ENCODE data around the gene MYH7B.

MYH7B gene

DNA sequence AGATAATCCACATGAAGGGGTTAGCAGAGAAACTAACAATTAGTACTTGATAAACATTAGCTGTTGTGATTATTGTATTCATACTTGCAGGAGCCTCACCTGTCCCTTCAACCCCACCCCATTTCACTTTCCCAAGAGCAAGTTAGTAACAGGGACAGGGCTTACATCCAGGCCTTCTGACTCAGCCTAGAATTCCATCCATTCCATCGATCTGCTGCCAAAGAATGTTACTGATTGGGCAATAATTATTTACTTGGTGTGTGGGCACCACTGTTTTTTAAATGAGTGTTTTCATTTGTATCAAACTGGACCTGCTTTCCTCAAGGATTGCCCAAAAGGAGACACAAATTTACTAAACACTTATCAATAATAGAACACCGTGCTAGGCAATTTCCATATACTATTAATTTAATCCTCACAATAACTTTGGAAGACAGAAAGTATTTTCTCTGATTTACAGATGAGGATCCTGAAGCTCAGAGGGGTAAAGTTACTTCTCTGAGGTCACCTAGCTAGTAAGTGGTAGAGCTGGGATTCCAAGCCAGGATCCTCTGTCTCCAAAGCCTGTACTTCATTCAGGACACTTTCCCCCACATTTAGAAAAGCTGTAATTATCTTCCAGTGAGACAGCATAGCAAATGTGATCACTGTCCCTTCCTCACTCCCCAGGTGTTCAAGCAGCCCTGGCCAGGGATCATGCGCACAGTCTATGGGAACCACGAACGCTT is 32.9 kb upstream of the MYH7B start:
- Histone ChIP-seq H3K27ac (ENCODE audit: low read length) (no peak overlapping the region), H3K9me3 (ENCODE audit: insufficient read depth, low read length) (no peaks in the 10 kb centered on the region), H3K36me3 (replicated peaks; ENCODE audit: low read depth, low read length) (peaks cover 13% of the 10 kb centered on the region), H3K4me1 (ENCODE audit: low read length) (no peaks in the 10 kb centered on the region), H3K79me2 (ENCODE audit: low read length) (no peaks in the 10 kb centered on the region), H4K20me1 (ENCODE audit: insufficient read depth, low read length) (no peaks in the 10 kb centered on the region), H2AFZ (ENCODE audit: low read depth, low read length) (no peak overlapping the region), H3K4me3 (ENCODE audit: low read length) (no peak overlapping the region), H3K9ac (ENCODE audit: low read length) (no peak overlapping the region), H3K4me2 (ENCODE audit: low read length) (no peak overlapping the region), H3K27me3 (ENCODE audit: low read depth, low read length) (no peaks in the 10 kb centered on the region)
- TF ChIP-seq CTCF (IDR thresholded peaks at IDR 0.05; ENCODE audit: low read depth, low read length), result no peak
- TF ChIP-seq EZH2phosphoT487 (IDR thresholded peaks at IDR 0.05; ENCODE audit: low read depth), result no peak

- H3K4me1 ChIP-seq (ENCODE audit: low read length), result no peaks in the 10 kb centered on the region
- no peak overlapping the region for H3K4me2 ChIP-seq (ENCODE audit: low read length)
- TF ChIP-seq CTCF (IDR thresholded peaks at IDR 0.05; ENCODE audit: low read depth, low read length) (no peak), EZH2phosphoT487 (IDR thresholded peaks at IDR 0.05; ENCODE audit: low read depth) (no peak)
- H3K36me3 ChIP-seq (replicated peaks; ENCODE audit: low read depth, low read length), result peaks cover 19% of the 10 kb centered on the region
- H3K4me3 ChIP-seq (ENCODE audit: low read length), result no peak overlapping the region
- no peaks in the 10 kb centered on the region for H4K20me1 ChIP-seq (ENCODE audit: insufficient read depth, low read length)
- no peaks in the 10 kb centered on the region for H3K27me3 ChIP-seq (ENCODE audit: low read depth, low read length)
- no peaks in the 10 kb centered on the region for H3K79me2 ChIP-seq (ENCODE audit: low read length)
- no peak overlapping the region for H2AFZ ChIP-seq (ENCODE audit: low read depth, low read length)
- H3K9ac ChIP-seq (ENCODE audit: low read length), result no peak overlapping the region
- no peak overlapping the region for H3K27ac ChIP-seq (ENCODE audit: low read length)
- H3K9me3 ChIP-seq (ENCODE audit: insufficient read depth, low read length), result no peaks in the 10 kb centered on the region
Observed at GRCh38 chr20:34923414-34923813, 32.3 kb upstream of the MYH7B start.

GRCh38 chr20:34925341-34925740 is 30.3 kb upstream of the MYH7B start:
- Histone ChIP-seq H3K27ac (ENCODE audit: low read length) (no peak overlapping the region), H3K27me3 (ENCODE audit: low read depth, low read length) (no peaks in the 10 kb centered on the region), H4K20me1 (ENCODE audit: insufficient read depth, low read length) (no peaks in the 10 kb centered on the region), H3K9ac (ENCODE audit: low read length) (no peak overlapping the region), H3K4me1 (ENCODE audit: low read length) (no peaks in the 10 kb centered on the region), H2AFZ (ENCODE audit: low read depth, low read length) (no peak overlapping the region), H3K9me3 (ENCODE audit: insufficient read depth, low read length) (no peaks in the 10 kb centered on the region), H3K4me2 (ENCODE audit: low read length) (no peak overlapping the region), H3K79me2 (ENCODE audit: low read length) (no peaks in the 10 kb centered on the region), H3K36me3 (replicated peaks; ENCODE audit: low read depth, low read length) (peaks cover 34% of the 10 kb centered on the region), H3K4me3 (ENCODE audit: low read length) (no peak overlapping the region)
- TF ChIP-seq EZH2phosphoT487 (IDR thresholded peaks at IDR 0.05; ENCODE audit: low read depth), result no peak
- no peak for TF ChIP-seq CTCF (IDR thresholded peaks at IDR 0.05; ENCODE audit: low read depth, low read length)

DNA sequence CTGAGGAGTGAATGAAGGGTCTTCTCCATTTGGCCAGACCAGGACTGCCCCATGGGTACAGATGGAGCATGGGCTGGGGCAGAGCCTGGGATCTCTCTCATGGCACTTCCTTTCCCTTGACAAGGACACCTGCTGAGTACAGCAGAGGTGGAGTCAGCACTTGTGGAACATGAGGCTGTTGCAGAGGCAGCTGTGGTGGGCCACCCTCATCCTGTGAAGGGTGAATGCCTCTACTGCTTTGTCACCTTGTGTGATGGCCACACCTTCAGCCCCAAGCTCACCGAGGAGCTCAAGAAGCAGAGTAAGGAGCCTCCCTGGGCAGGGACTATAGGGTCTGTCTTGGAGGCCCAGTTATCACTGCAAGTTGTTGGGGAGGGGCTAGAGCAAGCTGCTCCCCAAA is 29.7 kb upstream of the MYH7B start:
- Histone ChIP-seq H3K4me3 (ENCODE audit: low read length) (no peak overlapping the region), H3K4me1 (ENCODE audit: low read length) (no peaks in the 10 kb centered on the region), H3K9ac (ENCODE audit: low read length) (no peak overlapping the region), H3K27ac (ENCODE audit: low read length) (no peak overlapping the region), H4K20me1 (ENCODE audit: insufficient read depth, low read length) (no peaks in the 10 kb centered on the region), H3K79me2 (ENCODE audit: low read length) (no peaks in the 10 kb centered on the region), H2AFZ (ENCODE audit: low read depth, low read length) (no peak overlapping the region), H3K36me3 (replicated peaks; ENCODE audit: low read depth, low read length) (peaks cover 41% of the 10 kb centered on the region), H3K9me3 (ENCODE audit: insufficient read depth, low read length) (no peaks in the 10 kb centered on the region), H3K4me2 (ENCODE audit: low read length) (no peak overlapping the region), H3K27me3 (ENCODE audit: low read depth, low read length) (no peaks in the 10 kb centered on the region)
- no peak for TF ChIP-seq EZH2phosphoT487 (IDR thresholded peaks at IDR 0.05; ENCODE audit: low read depth)
- TF ChIP-seq CTCF (IDR thresholded peaks at IDR 0.05; ENCODE audit: low read depth, low read length), result no peak
